ENCODE results near the gene IL16.

The IL16 gene

GRCh38 chr15:81299630-81300273 is 103.1 kb downstream of the IL16 start:
- no peak for DNase-seq (ENCODE audit: extremely low spot score)
- CTCF ChIA-PET, result interaction anchor here (1.4 kb wide), 1 partner anchor 34 kb away, joined by 6 read pairs; no protein-coding TSS in a partner anchor
- no peak for TF ChIP-seq BHLHE40 (IDR thresholded peaks at IDR 0.05; ENCODE audit: borderline replicate concordance)
- TF ChIP-seq ARNT (IDR thresholded peaks at IDR 0.05), result no peak
- TF ChIP-seq FOXA1 (IDR thresholded peaks at IDR 0.05), result no peak
- POLR2A ChIA-PET, result no interaction called here

- ChIA-PET POLR2A (no interaction called here), CTCF (interaction anchor here (0.7 kb wide), 1 partner anchor 35 kb away, joined by 3 read pairs; no protein-coding TSS in a partner anchor)
- TF ChIP-seq PKNOX1 (IDR thresholded peaks at IDR 0.05), result no peak
- no peak for TF ChIP-seq BHLHE40 (IDR thresholded peaks at IDR 0.05; ENCODE audit: borderline replicate concordance)
- TF ChIP-seq NFRKB (IDR thresholded peaks at IDR 0.05), result no peak
- no peak for TF ChIP-seq FOXK2 (IDR thresholded peaks at IDR 0.05)
- TF ChIP-seq SUZ12 (IDR thresholded peaks at IDR 0.05), result no peak
- no peak for TF ChIP-seq FOXM1 (IDR thresholded peaks at IDR 0.05; ENCODE audit: borderline replicate concordance)
- TF ChIP-seq ELF4 (IDR thresholded peaks at IDR 0.05), result no peak
- no peak for TF ChIP-seq SP1 (IDR thresholded peaks at IDR 0.05)
- TF ChIP-seq LEF1 (IDR thresholded peaks at IDR 0.05; ENCODE audit: borderline replicate concordance), result no peak
- no peak for TF ChIP-seq CTBP1 (IDR thresholded peaks at IDR 0.05; ENCODE audit: borderline replicate concordance)
- DNase-seq (ENCODE audit: extremely low spot score), result no peak
Measured at GRCh38 chr15:81301385-81301784, 104.7 kb downstream of the IL16 start.

GRCh38 chr15:81301815-81302399 is 105.2 kb downstream of the IL16 start:
- TF ChIP-seq BHLHE40 (IDR thresholded peaks at IDR 0.05; ENCODE audit: borderline replicate concordance) (no peak), ZNF384 (IDR thresholded peaks at IDR 0.05) (no peak), ELF4 (IDR thresholded peaks at IDR 0.05) (no peak), TARDBP (IDR thresholded peaks at IDR 0.05) (no peak), FOXA1 (IDR thresholded peaks at IDR 0.05) (no peak), CTBP1 (IDR thresholded peaks at IDR 0.05; ENCODE audit: borderline replicate concordance) (no peak), HDGF (IDR thresholded peaks at IDR 0.05; ENCODE audit: borderline replicate concordance) (no peak), FOXK2 (IDR thresholded peaks at IDR 0.05) (no peak), NFRKB (IDR thresholded peaks at IDR 0.05) (no peak), ARNT (IDR thresholded peaks at IDR 0.05) (no peak), SUZ12 (IDR thresholded peaks at IDR 0.05) (no peak), SP1 (IDR thresholded peaks at IDR 0.05) (no peak), FOXM1 (IDR thresholded peaks at IDR 0.05; ENCODE audit: borderline replicate concordance) (no peak)

GRCh38 chr15:81302701-81303109 is 106.0 kb downstream of the IL16 start:
- CTCF ChIA-PET, result no interaction called here
- TF ChIP-seq BHLHE40 (IDR thresholded peaks at IDR 0.05; ENCODE audit: borderline replicate concordance) (no peak), PKNOX1 (IDR thresholded peaks at IDR 0.05) (no peak), CTBP1 (IDR thresholded peaks at IDR 0.05; ENCODE audit: borderline replicate concordance) (no peak), SUZ12 (IDR thresholded peaks at IDR 0.05) (no peak), ELF4 (IDR thresholded peaks at IDR 0.05) (no peak), ZNF384 (IDR thresholded peaks at IDR 0.05) (no peak), TARDBP (IDR thresholded peaks at IDR 0.05) (no peak)
- POLR2A ChIA-PET, result interaction anchor here (1.0 kb wide), 1 partner anchor 21 kb away, joined by 4 read pairs; the partner anchor contains the start of gene STARD5
- DNase-seq (ENCODE audit: extremely low spot score), result no peak

More at GRCh38 chr15:81301815-81302399, 105.2 kb downstream of the IL16 start:
- DNase-seq (ENCODE audit: extremely low spot score), result no peak
- ChIA-PET POLR2A (interaction anchor here (1.0 kb wide), 1 partner anchor 22 kb away, joined by 4 read pairs; the partner anchor contains the start of gene STARD5), CTCF (interaction anchor here (0.7 kb wide), 1 partner anchor 36 kb away, joined by 3 read pairs; no protein-coding TSS in a partner anchor)

GRCh38 chr15:81303244-81304225 is 106.9 kb downstream of the IL16 start:
- POLR2A ChIA-PET, result no interaction called here
- CTCF ChIA-PET, result no interaction called here

GRCh38 chr15:81304226-81304625 is 107.5 kb downstream of the IL16 start:
- ChIA-PET CTCF (no interaction called here), POLR2A (no interaction called here)
- TF ChIP-seq SP1 (IDR thresholded peaks at IDR 0.05) (no peak), HDGF (IDR thresholded peaks at IDR 0.05; ENCODE audit: borderline replicate concordance) (no peak), PKNOX1 (IDR thresholded peaks at IDR 0.05) (no peak), NFRKB (IDR thresholded peaks at IDR 0.05) (no peak), FOXM1 (IDR thresholded peaks at IDR 0.05; ENCODE audit: borderline replicate concordance) (no peak), ELF4 (IDR thresholded peaks at IDR 0.05) (no peak), TARDBP (IDR thresholded peaks at IDR 0.05) (no peak)
- no peak for DNase-seq (ENCODE audit: extremely low spot score)

More at GRCh38 chr15:81303244-81304225, 106.9 kb downstream of the IL16 start:
- TF ChIP-seq LEF1 (IDR thresholded peaks at IDR 0.05; ENCODE audit: borderline replicate concordance) (no peak), FOXA1 (IDR thresholded peaks at IDR 0.05) (no peak), L3MBTL2 (conservative IDR thresholded peaks at IDR 0.05) (no peak)
- no peak for DNase-seq (ENCODE audit: extremely low spot score)
